ENCODE measurements around the gene SLC41A1. TPM values are rescaled to one million over a fixed set of nuclear protein-coding genes. Genes with fewer than 3 reads are reported as not detected.

SLC41A1 gene
- total and polyA plus RNA-seq, 2 experiments from 2014 or later = 11.8 to 30.0 TPM

DNA sequence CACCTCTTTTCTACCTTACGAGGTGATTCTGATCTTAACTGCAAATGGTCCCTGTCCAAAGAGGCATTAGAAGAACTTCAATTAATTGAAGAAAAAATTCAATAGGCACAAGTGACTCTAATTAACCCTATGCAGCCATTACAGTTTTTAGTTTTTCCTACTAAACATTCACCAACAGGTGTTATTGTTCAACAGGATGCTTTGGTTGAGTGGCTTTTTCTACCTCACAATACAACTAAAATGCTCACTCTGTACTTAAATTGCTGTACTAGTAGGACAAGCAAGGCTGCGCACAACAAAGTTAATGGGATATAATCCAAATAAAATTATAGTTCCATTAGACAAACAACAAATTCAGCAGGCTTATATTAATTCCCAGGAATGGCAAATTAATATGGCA is 48.5 kb upstream of the SLC41A1 start:
- no peaks in the 10 kb centered on the region; the same call in 2 of the 3 replicates for H3K9me3 Mint-ChIP-seq
- H3K4me1 ChIP-seq (ENCODE audit: insufficient read depth) = no peaks in the 10 kb centered on the region
- H2AFZ ChIP-seq = no peak overlapping the region
- H3K4me2 ChIP-seq = no peak overlapping the region
- no peaks in the 10 kb centered on the region for H3F3A ChIP-seq (replicated peaks; ENCODE audit: low read depth)
- H3K4me1 Mint-ChIP-seq = no peaks in the 10 kb centered on the region; the same call in 1 of the 3 replicates
- ATAC-seq (no peak), DNase-seq (ENCODE audit: low spot score) (no peak)
- TF ChIP-seq, protein P1, sequence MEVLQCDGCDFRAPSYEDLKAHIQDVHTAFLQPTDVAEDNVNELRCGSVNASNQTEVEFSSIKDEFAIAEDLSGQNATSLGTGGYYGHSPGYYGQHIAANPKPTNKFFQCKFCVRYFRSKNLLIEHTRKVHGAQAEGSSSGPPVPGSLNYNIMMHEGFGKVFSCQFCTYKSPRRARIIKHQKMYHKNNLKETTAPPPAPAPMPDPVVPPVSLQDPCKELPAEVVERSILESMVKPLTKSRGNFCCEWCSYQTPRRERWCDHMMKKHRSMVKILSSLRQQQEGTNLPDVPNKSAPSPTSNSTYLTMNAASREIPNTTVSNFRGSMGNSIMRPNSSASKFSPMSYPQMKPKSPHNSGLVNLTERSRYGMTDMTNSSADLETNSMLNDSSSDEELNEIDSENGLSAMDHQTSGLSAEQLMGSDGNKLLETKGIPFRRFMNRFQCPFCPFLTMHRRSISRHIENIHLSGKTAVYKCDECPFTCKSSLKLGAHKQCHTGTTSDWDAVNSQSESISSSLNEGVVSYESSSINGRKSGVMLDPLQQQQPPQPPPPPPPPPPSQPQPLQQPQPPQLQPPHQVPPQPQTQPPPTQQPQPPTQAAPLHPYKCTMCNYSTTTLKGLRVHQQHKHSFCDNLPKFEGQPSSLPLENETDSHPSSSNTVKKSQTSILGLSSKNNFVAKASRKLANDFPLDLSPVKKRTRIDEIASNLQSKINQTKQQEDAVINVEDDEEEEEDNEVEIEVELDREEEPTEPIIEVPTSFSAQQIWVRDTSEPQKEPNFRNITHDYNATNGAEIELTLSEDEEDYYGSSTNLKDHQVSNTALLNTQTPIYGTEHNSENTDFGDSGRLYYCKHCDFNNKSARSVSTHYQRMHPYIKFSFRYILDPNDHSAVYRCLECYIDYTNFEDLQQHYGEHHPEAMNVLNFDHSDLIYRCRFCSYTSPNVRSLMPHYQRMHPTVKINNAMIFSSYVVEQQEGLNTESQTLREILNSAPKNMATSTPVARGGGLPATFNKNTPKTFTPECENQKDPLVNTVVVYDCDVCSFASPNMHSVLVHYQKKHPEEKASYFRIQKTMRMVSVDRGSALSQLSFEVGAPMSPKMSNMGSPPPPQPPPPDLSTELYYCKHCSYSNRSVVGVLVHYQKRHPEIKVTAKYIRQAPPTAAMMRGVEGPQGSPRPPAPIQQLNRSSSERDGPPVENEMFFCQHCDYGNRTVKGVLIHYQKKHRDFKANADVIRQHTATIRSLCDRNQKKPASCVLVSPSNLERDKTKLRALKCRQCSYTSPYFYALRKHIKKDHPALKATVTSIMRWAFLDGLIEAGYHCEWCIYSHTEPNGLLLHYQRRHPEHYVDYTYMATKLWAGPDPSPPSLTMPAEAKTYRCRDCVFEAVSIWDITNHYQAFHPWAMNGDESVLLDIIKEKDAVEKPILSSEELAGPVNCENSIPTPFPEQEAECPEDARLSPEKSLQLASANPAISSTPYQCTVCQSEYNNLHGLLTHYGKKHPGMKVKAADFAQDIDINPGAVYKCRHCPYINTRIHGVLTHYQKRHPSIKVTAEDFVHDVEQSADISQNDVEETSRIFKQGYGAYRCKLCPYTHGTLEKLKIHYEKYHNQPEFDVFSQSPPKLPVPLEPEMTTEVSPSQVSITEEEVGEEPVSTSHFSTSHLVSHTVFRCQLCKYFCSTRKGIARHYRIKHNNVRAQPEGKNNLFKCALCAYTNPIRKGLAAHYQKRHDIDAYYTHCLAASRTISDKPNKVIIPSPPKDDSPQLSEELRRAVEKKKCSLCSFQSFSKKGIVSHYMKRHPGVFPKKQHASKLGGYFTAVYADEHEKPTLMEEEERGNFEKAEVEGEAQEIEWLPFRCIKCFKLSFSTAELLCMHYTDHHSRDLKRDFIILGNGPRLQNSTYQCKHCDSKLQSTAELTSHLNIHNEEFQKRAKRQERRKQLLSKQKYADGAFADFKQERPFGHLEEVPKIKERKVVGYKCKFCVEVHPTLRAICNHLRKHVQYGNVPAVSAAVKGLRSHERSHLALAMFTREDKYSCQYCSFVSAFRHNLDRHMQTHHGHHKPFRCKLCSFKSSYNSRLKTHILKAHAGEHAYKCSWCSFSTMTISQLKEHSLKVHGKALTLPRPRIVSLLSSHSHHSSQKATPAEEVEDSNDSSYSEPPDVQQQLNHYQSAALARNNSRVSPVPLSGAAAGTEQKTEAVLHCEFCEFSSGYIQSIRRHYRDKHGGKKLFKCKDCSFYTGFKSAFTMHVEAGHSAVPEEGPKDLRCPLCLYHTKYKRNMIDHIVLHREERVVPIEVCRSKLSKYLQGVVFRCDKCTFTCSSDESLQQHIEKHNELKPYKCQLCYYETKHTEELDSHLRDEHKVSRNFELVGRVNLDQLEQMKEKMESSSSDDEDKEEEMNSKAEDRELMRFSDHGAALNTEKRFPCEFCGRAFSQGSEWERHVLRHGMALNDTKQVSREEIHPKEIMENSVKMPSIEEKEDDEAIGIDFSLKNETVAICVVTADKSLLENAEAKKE (CRISPR knock-in tag; IDR thresholded peaks at IDR 0.05) = no peak
- TF ChIP-seq CTCF (conservative IDR thresholded peaks at IDR 0.05; ENCODE audit: low read depth in 2 of 2) (no peak), JUNB (IDR thresholded peaks at IDR 0.05; ENCODE audit: unreplicated experiment) (no peak), ZNF114 (CRISPR knock-in tag; IDR thresholded peaks at IDR 0.05) (no peak), ZNF331 (CRISPR knock-in tag; IDR thresholded peaks at IDR 0.05; ENCODE audit: low read depth) (no peak)
- TF ChIP-seq, protein P2, sequence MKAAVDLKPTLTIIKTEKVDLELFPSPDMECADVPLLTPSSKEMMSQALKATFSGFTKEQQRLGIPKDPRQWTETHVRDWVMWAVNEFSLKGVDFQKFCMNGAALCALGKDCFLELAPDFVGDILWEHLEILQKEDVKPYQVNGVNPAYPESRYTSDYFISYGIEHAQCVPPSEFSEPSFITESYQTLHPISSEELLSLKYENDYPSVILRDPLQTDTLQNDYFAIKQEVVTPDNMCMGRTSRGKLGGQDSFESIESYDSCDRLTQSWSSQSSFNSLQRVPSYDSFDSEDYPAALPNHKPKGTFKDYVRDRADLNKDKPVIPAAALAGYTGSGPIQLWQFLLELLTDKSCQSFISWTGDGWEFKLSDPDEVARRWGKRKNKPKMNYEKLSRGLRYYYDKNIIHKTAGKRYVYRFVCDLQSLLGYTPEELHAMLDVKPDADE (IDR thresholded peaks at IDR 0.05) = no peak
- peaks cover 6% of the 10 kb centered on the region; the same call in 1 of the 2 replicates for H3K9me2 ChIP-seq (ENCODE audit: insufficient read depth)
- no peak overlapping the region for H3K4me3 Mint-ChIP-seq
- H3K27ac ChIP-seq (ENCODE audit: low read depth) = no peak overlapping the region
- no peaks in the 10 kb centered on the region for H3K79me2 ChIP-seq (replicated peaks; ENCODE audit: insufficient read depth)
- H3K27me3 ChIP-seq (ENCODE audit: insufficient read depth) = no peaks in the 10 kb centered on the region
- H3K36me3 ChIP-seq (ENCODE audit: insufficient read depth) = no peaks in the 10 kb centered on the region
- H3K27me3 Mint-ChIP-seq (ENCODE audit: insufficient read depth, low read depth, poor library complexity) = no peaks in the 10 kb centered on the region
- H4K20me1 ChIP-seq (replicated peaks; ENCODE audit: insufficient read depth) = no peaks in the 10 kb centered on the region
- H3K4me3 ChIP-seq = no peak overlapping the region
- H3K36me3 Mint-ChIP-seq (ENCODE audit: low read depth) = no peaks in the 10 kb centered on the region
- H3K27ac Mint-ChIP-seq = no peak overlapping the region
